Hematopoietic multipotent progenitor cell (in vitro differentiated cells): ENCODE data around the gene DDX21. TPM values are rescaled to one million over a fixed set of nuclear protein-coding genes. Genes with fewer than 3 reads are reported as not detected.
"Not testable (repeated sequence)": the region's sequence is repeated elsewhere in the genome, so short reads cannot be mapped to it uniquely, and the experiment has no call there.

Experiments used
- DNase-seq, 3 donors: peaks; one replicate each; pipeline ENCODE4 v3.0.0-alpha.2; 2011 to 2015; ENCODE audit warnings: low read depth in 2 of 3, low spot score in 2 of 3
- total RNA-seq: library from RNA; depleted of rRNA; stranded (reverse); fragments of >200 nt; gene quantifications from one replicate; pipeline ENCODE4 v1.2.3, GENCODE V29; 2012

DDX21 gene
- 21.0 TPM for total RNA-seq

GRCh38 chr10:68955832-68956532, at the start of gene DDX21:
DDX21 (plus strand) TSS chr10:68956170; CDS start chr10:68956226, 56 bp downstream.
- peak; percentile 68 to 95 (median 91) for DNase-seq

- no peak for DNase-seq
Observed at GRCh38 chr10:68924593-68924992, 31.4 kb upstream of the DDX21 start.

GRCh38 chr10:68925489-68925888, 30.5 kb upstream of the DDX21 start:
- DNase-seq, result no peak

GRCh38 chr10:68929157-68929556, 26.8 kb upstream of the DDX21 start:
- not testable (repeated sequence) for DNase-seq

GRCh38 chr10:68929888-68930287, 26.1 kb upstream of the DDX21 start:
- not testable (repeated sequence) for DNase-seq

- not testable (repeated sequence) for DNase-seq
Observed at GRCh38 chr10:68932860-68933259, 23.1 kb upstream of the DDX21 start.

- DNase-seq, result no peak
Observed at GRCh38 chr10:68934994-68935393, 21.0 kb upstream of the DDX21 start.

GRCh38 chr10:68938117-68938516, 17.9 kb upstream of the DDX21 start:
- no peak for DNase-seq

- no peak for DNase-seq
Observed at GRCh38 chr10:68938884-68939283, 17.1 kb upstream of the DDX21 start.

- not testable (repeated sequence) for DNase-seq
Observed at GRCh38 chr10:68940917-68941316, 15.1 kb upstream of the DDX21 start.

GRCh38 chr10:68950598-68950997, 5.4 kb upstream of the DDX21 start:
- no peak for DNase-seq

- DNase-seq, result no peak
Observed at GRCh38 chr10:68954904-68955303, 1.1 kb upstream of the DDX21 start.

- DNase-seq, result no peak
Observed at GRCh38 chr10:68955355-68955831, 577 bp upstream of the DDX21 start.

- DNase-seq, result no peak
Observed at GRCh38 chr10:68957284-68957615, 1.3 kb downstream of the DDX21 start.

GRCh38 chr10:68957654-68958053, 1.7 kb downstream of the DDX21 start:
- no peak for DNase-seq

- no peak for DNase-seq
Observed at GRCh38 chr10:68959695-68960527, 3.9 kb downstream of the DDX21 start.

GRCh38 chr10:68963151-68963550, 7.2 kb downstream of the DDX21 start:
- no peak for DNase-seq

- DNase-seq, result no peak
Observed at GRCh38 chr10:68973975-68974374, 18.0 kb downstream of the DDX21 start.

GRCh38 chr10:68975936-68976473, 20.0 kb downstream of the DDX21 start:
- DNase-seq, result not testable (repeated sequence)

GRCh38 chr10:68979738-68980137, 23.8 kb downstream of the DDX21 start:
- not testable (repeated sequence) for DNase-seq

GRCh38 chr10:68981074-68981473, 25.1 kb downstream of the DDX21 start:
- peak in 1 of 3 donors; percentile 20 for DNase-seq

- DNase-seq, result no peak
Observed at GRCh38 chr10:68982389-68982788, 26.4 kb downstream of the DDX21 start.
